ENCODE measurements around the gene DDRGK1.

The DDRGK1 gene

DNA sequence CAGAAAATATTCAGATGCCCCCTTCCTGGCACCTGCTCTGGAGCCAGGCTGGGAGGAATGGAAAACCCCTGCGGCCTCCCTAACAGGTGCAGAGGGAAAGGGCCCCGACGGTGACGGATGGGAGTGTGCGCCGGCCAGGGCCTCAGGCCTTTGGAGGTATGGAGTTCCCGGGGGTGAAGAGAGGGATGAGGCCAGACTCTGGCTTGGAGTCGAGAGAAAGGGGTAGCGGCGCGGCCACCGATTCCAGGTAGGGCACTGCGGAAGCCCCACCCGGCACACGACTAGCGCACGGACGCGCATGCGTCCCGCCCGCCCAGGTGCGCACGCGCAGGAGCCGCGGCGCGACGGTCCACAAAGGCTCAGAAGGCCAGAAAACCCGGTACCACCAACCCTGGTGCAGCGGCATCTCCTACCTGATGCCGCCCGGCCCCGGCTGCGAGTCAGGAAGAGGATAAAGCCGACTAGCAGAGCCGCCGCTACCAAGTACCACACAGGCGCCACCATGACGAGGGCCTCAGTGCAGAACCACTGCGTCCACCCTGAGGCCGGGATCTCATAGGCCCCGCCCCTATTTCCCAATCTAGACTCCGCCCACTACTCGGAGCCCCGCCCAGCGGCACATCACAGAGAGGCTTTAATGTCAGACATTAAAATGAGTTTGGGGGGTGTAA lies at the start of gene DDRGK1:
Gene DDRGK1 (minus strand): TSS at position 559 of the 671 bp plus-strand sequence. CDS start 55 bp downstream, at position 504.
- peak; percentile 75 to 99 for DNase-seq

DNA sequence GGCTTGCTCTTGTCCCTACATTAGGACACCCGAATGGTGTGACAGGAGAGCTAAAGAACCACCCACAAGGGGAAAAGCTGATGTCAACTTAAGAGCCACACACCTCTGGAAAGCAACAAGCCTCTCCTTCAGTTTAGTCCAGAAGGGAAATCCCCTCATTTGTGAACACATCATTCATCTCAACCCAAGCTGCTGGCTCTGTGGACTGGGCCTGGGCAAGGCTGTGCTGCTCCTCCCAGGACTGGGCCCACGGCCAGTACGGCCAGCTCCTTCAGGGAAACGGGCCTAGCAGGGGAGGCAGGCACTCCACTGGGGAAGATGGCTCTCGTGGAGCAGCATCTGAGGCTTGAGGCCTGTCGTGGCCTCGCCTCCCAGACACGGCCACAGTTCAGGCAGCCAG lies 47.3 kb upstream of the DDRGK1 start:
- DNase-seq, result no peak

DNA sequence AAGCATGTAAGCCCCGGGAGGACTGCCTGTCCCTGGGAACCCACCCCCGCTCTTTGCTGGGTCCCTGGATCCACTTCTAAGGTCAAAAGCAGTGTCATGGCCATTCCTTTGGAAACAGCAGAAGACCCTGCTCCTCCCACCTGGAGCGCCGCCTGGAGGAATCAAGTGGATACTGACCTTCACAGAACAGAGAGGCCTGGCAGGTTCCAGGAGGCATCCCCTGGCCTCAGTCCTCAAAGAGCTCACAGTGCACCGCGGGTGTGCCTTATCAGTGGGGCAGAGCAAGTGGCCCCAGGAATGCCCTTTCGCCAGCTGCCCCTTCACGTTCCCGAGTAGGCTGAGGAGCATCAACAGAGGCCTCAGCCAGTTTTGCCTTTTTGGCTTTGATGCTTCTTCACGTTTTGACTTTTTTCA lies 45.6 kb upstream of the DDRGK1 start:
- DNase-seq, result no peak

DNA sequence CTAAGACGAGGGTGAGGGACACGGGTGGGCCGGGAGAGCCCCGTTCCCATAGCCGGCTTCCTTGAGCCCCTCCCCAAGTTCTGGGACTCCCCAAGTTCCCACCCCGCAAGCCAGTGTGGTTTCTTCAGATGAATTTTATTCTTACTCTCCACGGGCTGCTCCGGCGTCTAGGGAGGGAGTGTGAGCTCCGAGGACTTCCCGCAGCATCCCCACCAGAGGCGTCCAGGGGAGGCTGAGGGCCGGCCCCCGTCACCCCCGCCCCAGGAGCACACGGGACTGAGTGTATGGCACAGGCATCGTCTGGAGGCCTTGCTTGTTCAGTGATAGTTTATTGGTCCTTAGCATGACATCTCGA lies 44.5 kb upstream of the DDRGK1 start:
- DNase-seq, result no peak

DNA sequence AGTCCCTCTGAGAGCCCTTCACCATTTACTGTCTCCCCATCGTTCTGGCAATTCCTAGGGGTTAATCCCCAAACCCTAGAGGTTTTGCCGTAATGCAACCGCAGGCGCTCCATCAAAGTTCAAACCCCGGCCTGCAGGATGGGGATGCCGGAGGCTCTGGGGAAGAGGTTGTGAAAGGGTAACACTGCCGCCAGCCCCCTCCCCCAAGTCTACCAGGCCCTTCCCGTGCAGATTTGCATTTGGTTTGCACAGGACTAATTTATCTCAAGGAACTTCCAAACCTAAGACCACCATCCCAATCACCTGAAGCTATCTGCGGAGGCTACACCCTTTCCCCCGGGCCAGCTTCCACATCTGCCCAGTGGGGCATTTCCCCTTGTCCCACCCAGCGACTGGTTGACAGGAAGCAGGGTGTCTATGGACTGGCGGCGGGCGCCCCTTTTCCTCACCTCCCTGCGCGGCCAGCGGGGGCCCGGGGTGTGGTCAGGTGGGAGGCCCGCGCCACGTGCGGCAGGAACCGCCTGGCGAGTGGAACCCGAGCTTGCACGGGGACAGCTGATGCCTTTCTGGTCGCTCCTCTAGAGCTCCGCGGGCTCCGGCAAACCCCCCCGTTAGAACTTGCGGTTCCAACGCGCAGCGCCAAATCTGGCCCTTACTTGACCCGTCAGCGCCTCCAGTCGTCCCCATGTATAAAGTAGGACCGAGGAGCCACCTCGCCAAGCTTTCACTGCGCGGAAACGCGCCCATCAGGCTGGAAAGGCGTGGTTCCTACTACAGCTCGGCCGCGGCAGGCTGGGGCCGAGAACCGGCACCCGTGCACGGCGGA lies 43.9 kb upstream of the DDRGK1 start:
- DNase-seq, result peak in 1 of 2 donors; percentile 13

DNA sequence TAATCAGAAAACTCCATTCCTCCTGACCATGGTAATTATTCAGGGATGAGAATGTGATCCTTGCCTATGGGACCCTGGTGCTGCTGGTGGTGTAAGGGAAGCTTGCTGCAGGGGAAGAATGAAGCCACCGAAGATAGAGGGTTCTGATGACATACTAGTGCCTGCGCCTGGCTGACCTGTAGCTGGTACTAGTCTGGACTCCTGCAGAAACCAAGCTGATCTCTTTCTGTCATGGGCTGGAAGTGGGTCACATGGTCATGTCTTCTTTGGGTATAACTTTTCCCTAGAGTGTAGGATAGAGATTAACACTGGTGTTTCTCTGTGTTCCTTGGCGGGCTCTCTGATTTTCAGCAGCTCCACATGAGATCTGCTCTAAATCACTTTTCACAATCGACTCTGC lies 43.2 kb upstream of the DDRGK1 start:
- no peak for DNase-seq

DNA sequence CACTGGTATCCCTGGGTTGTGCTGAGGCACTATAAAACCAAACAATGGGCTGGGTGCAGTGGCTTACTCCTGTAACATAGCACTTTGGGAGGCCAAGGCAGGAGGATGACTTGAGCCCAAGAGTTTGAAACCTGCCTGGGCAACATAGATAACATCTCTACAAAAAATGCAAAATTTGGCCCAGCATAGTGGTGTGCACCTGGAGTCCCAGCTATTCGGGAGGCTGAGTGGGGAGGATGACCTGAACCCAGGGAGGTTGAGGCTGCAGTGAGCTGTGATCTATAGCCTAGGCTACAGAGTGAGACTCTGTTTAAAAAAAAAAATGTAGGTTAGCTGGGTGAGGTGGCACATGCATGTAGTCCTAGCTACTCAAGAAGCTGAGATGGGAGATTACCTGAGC lies 42.2 kb upstream of the DDRGK1 start:
- no peak for DNase-seq

DNA sequence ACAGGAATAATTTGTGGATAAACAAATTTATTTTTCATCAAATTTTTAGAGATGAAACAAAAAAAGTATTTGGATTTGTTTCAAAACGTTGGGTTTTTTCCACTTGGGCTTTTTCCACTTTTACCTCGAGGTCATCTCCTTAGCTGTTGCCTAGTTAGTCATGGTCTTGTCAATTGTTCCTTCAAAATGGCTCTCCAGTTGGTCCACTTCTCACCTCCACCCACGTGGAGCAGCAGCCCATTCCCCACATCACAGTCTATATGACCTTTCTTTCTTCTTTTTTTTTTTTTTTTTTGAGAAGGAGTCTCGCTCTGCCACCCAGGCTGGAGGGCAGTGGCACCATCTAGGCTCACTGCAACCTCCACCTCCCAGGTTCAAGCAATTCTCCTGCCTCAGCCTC lies 41.2 kb upstream of the DDRGK1 start:
- DNase-seq, result peak in 1 of 2 donors; percentile 9

DNA sequence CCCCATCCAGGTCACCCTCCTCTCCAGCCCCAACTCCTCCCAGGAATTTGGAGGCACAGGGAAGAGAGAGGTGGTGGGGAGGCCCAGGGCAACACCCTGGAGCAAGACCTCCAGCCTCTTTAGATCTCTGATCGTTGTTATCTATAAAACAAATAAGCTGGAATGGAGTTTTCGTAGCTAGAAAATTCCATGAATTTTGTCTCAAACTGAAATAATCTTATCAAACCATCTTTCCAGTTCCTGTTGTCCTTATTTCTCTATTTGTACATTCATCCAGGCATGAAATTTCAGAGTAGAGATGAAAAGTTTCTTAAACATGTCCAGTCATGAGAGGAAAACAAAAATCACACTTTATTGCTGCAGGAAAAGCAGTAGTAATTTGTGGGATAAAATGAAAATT lies 40.7 kb upstream of the DDRGK1 start:
- no peak for DNase-seq

DNA sequence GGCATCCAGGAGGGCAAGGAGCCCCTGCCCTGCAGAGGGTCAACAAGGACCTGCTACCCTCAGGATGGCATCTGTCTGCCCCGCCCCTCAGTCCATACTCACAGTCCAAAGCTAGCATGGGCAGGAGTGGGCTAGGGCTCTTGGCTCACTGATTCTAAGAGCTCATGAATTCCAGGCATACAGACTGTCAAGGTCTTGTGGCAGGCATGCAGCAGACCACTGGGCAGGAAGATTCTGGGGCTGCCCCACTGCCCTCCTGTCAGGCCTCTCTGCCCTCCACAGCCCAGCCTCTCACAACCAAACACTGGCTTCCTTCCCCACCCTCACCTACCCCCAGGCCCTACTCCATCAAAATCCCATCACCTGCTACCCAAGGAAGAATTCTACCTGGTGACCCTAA lies 40.1 kb upstream of the DDRGK1 start:
- no peak for DNase-seq

DNA sequence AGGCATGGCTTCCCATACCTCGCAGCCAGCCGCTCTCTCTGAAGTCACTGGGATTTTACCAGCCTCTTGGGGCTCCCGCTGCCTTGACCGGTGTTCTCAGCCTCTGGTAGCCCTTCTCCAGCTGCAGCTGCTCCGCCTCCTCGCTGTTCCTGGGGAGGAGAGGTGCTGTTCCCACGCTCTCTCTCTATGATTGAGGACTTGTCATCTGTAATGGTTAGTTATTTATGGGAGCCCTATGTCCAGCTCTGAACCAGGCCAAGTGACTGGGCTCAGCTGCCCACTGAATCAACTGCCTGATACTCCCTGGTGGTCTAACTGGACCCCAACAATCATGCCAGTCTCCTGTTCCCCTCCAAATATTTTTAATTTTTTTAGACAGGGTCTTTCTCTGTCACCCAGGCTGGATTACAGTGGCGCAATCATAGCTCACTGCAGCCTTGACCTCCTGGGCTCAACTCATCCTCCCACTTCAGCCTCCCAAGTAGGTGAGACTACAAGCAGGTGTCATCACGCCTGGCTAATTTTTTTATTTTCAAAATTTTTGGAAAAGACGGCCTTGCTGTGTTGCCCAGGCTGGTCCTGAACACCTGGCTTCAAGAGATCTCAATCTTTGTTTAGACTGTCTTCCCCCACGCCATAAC lies 39.4 kb upstream of the DDRGK1 start:
- DNase-seq, result no peak

DNA sequence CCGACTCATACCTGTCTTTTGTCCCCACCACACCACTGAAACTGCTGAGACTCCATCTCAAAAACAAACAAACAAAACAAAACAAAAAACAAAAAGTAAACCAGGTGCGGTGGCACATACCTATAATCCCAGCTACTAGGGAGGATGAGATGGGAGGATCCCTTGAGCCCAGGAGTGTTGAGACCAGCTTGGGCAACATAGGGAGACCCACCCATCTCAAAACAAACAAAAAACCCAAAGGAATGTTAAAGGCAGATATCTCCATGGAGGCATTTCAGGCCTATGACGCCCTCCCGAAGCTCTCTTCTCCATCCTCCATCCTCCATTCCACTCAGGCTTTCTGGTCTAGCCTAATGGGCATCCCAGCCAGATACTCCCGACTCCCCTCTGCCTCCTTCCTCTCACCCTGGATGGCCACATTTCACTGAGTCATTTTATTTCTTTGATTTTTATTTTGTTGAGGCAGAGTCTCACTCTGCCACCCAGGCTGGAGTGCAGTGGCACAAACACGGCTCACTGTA lies 37.8 kb upstream of the DDRGK1 start:
- no peak for DNase-seq

DNA sequence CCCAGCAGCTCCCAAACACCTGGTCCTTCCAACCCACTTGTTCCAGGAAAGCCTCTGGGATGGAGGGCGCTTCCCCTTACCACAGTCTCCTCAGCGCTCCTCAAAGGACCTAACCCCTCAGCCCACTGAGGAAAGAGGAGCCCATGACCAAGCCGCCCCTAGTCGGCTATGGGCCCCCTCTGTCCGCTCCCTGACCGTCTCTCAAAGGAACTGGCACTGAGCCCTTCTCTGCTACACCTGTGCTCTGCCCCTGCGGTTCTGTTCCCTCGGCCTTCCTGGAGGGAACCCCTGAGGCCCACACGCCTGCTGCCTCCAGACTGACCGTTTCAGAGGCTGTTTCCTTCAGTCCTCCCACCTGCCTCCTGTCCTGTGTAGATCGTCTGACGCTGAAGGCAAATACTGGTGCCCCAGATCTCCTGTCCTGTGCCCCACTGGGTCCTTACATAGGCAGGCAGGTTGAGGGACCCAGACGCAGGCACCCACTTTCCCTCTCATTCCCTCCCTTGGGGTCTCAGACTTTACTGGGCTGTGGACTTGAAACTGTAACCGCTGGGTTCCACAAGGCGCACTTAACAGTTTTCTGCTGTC lies 36.4 kb upstream of the DDRGK1 start:
- DNase-seq, result no peak

DNA sequence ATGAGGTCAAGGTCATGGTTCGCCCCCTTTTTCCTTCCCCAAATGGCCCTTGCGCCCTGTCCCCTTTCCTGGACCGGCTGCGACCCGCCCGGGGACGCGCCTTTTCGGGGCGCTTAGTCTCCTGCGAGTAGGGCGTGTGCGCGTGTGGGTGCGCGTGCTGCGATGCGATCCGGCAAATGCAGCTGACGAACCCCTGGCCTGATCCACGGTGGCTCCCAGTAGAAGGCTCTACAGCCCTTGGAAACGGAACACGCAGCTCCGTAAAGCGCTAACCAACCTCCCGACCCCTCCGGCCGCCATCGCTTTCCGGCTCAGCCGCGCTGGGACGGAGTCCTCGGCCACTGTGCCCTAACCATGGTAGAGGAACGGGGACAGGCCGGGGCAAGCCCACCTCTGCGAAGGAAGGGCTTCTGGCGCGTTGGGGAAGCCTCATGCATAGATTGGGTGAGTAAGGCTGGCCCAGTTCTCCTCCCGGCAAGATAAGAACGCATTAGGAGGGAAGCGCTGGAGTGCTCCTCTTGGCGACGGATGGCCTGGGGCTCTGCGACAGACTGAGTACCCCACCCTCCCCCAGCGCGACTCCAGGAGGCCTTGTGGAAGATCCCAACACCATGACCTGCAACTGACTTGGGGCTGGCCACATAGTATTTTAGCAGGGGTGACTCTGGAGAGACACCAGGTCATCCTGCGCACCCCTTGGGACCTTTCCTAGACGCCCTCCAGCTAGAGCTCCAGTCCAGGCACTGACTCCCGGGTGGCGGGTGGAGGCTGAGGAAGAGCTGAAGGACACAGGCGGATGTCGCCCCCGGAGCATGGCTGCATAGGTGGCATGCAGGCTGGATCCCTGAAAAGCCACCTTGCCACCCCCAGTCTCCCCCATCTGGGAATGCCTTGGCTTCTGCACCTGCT lies 35.6 kb upstream of the DDRGK1 start:
- DNase-seq, result peak in 1 of 2 donors; percentile 11

DNA sequence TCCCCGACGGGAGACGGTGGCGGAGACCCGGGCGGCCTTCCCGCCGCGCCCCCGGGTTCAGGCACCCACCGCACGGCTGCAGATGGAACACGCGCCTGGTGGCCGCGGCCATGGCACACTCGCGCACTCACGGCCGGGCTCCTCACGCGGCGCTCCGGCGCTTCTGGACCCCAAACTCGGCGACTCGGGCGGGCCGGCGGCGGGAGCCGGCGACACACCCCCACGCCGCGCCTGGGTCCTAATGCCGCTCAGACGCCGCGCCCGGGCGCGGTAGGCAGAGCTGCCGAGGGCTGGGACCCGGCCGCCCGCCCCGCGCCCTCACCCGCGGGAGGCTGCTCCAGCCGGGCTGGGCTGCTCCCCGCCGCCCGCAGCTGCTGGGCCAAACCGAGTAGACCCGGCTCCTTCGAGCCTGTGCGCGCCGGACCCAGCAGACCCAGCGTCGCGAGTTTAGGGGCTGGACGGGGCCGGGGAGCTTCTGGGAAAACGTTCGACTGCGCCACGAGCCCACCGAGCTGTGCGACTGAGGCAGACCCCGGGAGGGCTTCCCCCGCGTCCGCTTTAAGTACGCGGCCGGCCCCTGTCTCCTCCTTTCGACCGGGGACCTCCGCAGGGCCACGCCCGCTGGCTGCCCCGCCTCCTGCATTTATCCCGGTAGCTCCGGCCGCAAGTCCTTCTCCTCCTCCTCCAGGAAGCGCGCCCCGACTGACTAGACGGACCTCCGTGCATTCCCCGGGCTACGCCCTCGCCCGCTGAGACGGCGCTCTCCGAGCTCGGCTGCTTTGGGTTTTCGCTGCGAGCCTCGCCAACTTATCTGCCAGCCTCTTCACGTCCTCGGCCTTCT lies 34.8 kb upstream of the DDRGK1 start, which contains the start of gene SLC4A11:
Gene SLC4A11 (minus strand): TSS at position 165 of the 841 bp plus-strand sequence. CDS start 53 bp downstream, at position 112.
- DNase-seq, result peak; percentile 75 to 77

DNA sequence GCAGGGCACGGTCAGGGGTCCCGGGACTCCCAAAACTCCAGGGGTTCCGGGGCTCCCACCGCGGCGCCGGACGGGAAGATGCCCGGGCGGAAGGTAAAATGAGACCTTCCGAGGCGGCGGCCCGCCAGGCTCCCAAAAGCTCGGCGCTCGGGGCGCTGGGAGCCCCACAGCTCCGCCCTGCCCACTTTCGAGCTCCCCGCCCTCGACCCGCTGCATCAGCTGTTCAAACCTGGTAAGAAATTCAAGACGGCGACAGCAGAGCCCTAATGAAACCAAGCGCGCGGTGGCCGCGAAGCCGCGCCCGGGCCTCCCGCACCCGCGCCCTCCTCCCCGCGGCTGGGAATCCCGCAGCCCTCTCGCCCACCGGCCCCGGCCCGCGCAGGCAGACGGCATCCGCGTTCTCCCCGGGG lies 34.1 kb upstream of the DDRGK1 start:
- DNase-seq, result no peak

DNA sequence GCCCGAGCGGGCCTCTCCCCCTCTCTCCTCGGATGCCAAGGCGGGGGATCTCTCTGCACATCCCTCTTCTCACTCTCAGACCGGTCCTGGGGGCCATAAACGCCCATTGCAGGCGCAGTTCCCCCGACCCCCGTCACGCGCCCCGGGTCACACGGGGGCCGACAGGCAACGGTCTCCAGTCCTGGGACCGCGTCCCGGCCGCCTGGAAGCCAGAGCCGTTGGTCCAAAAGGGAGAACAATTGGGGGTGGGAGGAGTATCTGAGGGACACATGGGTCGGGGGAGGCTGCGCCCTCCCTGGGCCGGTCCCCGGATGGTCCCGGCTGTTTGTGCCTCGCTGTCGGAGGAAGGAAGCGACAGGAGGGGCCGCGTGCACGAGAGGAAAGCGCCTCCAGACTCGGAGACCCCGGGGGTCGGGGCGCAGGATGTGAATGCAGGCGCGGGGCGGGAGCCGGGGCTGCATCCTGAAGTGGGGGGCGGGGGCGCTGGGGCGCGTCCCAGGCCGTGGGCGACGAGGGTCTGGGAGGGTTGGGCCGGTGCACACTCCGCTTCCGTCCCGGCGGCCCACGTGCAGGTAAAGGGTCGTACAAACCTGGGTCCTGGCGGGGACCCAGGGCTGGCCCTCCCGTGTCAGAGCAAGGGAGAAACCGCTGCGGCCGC lies 33.6 kb upstream of the DDRGK1 start:
- no peak for DNase-seq

DNA sequence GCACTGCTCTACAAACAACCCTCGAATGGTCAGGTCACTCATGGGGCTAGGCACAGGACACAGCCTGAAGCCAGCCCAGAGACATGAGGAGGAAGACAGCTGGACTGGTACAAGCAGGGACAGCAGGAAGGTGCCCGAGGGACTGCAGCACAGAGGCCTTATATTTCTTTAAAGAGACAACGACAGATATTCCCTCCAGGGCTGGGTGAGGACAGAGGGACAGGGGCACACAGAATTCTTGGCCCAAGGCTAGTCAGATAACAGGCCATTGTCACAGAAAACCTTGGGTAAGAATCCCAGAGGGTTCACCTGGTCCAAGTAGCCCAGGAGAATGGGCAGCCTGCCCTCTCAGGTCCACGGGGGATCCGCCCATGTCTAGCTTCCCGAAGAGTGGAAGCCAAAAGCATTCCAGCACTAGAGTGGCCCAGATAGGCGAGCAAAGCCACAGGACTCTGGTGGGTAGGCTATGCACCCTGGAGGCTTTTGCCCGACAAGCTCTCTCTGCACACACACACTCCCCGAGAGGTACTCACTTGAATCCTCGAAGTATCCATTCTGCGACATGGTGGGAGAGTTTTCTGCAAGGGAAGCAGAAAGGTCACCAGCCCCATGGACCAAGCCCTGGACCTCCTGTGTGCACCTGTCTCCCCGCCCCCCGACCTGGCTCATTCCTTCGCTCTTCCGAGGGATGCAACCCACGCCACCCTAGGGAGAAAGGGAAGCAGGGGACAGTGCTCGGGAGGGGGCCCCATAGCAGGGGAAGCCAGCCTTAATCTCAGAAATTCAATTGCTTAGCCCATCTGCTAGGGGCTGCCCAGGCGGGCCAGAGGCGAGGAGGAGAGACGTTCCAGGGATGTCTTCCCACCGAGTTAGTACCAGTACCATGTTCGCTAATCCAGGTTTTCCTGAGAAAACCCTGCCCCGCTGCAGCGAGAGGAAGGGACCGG lies 32.8 kb upstream of the DDRGK1 start:
- DNase-seq, result no peak

DNA sequence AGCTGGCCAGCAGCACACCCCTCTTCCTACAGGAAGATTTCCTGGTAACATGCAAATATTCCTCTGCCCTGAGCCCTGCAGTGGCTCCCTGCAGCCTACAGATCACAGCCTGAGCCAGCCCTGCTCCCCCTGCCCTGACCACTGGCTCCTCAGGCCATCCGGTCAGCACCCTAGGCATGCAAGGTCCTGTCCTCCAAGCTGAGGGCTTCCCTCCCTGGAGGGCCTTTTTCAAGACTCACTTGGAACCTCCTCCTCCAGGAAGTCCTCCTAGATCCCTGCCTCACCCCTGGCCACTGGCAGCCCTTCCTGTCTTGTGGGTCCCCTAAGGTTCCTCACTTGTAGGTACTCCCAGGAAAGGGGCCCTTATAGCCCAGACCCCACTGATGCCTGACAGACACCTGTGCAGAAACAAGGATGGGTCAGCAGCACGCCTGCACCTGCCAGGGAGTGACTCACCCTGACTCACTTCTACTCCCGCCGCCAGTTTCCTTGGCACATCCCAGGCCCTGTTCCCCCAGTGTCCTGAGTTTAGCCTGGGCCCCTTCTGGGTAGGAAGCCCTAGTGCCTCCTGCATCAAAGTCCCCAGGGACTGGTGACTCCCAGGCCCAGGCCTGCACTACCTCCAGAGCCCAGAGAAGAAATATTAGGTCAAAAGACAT lies 31.3 kb upstream of the DDRGK1 start:
- DNase-seq, result no peak
